Activated CD4-positive, alpha-beta T cell treated with anti-CD3 and anti-CD28 coated beads, Interleukin-2, amount 10 ng/mL, durations not matched to agents 7 days and 5 days (primary cell): ENCODE results near the gene IGF2R. TPM values are rescaled to one million over a fixed set of nuclear protein-coding genes. Genes with fewer than 3 reads are reported as not detected.

Source experiments
- CTCF ChIA-PET: fragments of 350-600 bp; sonication (Branson Sonifier 250); formaldehyde crosslinking; loops from one replicate; lab custom pipeline; 2021; ENCODE audit warnings: antibody characterized with exemption; lab: Charles Lee
- POLR2A ChIA-PET: fragments of 350-600 bp; sonication (Branson Sonifier 250); formaldehyde crosslinking; loops from one replicate; lab custom pipeline; 2021; ENCODE audit warnings: antibody characterized with exemption; lab: Charles Lee
- DNase-seq: peaks from one replicate; pipeline ENCODE4 v3.0.0-alpha.2; 2020
- H3K27ac Mint-ChIP-seq: one replicate; pipeline ENCODE4 v1.8.0; 2021; ENCODE audit warnings: mild to moderate bottlenecking, moderate library complexity, mixed read lengths
- H3K27me3 Mint-ChIP-seq: one replicate; pipeline ENCODE4 v1.8.0; 2021; ENCODE audit warnings: mixed read lengths
- H3K36me3 Mint-ChIP-seq: one replicate; pipeline ENCODE4 v1.8.0; 2021; ENCODE audit warnings: low read depth, mixed read lengths
- H3K4me1 Mint-ChIP-seq: one replicate; pipeline ENCODE4 v1.8.0; 2021; ENCODE audit warnings: mixed read lengths
- H3K4me3 Mint-ChIP-seq: one replicate; pipeline ENCODE4 v1.8.0; 2021; ENCODE audit warnings: mild to moderate bottlenecking, moderate library complexity, mixed read lengths
- H3K9me3 Mint-ChIP-seq: one replicate; pipeline ENCODE4 v1.8.0; 2021; ENCODE audit warnings: mixed read lengths
- total RNA-seq, 2 experiments: library from RNA; stranded (reverse); gene quantifications; one replicate each; pipeline ENCODE4 v1.2.3, GENCODE V29; 2021

The IGF2R gene
- total RNA-seq, 2 experiments from 2014 or later: 62.8 to 65.0 TPM

GRCh38 chr6:160093946-160094345 is 125.1 kb downstream of the IGF2R start:
- Mint-ChIP-seq H3K4me3 (no peak overlapping the region), H3K27ac (no peak overlapping the region), H3K27me3 (no peaks in the 10 kb centered on the region), H3K36me3 (peaks cover 52% of the 10 kb centered on the region), H3K9me3 (no peaks in the 10 kb centered on the region), H3K4me1 (peaks cover 6% of the 10 kb centered on the region)
- ChIA-PET CTCF (no interaction called here), POLR2A (no interaction called here)
- no peak for DNase-seq

GRCh38 chr6:160095146-160095845 is 126.4 kb downstream of the IGF2R start:
- POLR2A ChIA-PET: no interaction called here
- H3K27me3 Mint-ChIP-seq: no peaks in the 10 kb centered on the region
- H3K36me3 Mint-ChIP-seq: peaks cover 47% of the 10 kb centered on the region
- CTCF ChIA-PET: no interaction called here
- no peaks in the 10 kb centered on the region for H3K9me3 Mint-ChIP-seq
- peaks cover 11% of the 10 kb centered on the region for H3K4me1 Mint-ChIP-seq
- no peak overlapping the region for H3K27ac Mint-ChIP-seq
- no peak for DNase-seq
- no peak overlapping the region for H3K4me3 Mint-ChIP-seq

- ChIA-PET POLR2A (no interaction called here), CTCF (no interaction called here)
- Mint-ChIP-seq H3K9me3 (no peaks in the 10 kb centered on the region), H3K4me3 (no peak overlapping the region), H3K27me3 (no peaks in the 10 kb centered on the region), H3K27ac (peak overlapping the region; percentile 71), H3K36me3 (peaks cover 46% of the 10 kb centered on the region), H3K4me1 (peaks cover 20% of the 10 kb centered on the region)
- DNase-seq: no peak
Observed at GRCh38 chr6:160101277-160102205, 132.7 kb downstream of the IGF2R start.

DNA sequence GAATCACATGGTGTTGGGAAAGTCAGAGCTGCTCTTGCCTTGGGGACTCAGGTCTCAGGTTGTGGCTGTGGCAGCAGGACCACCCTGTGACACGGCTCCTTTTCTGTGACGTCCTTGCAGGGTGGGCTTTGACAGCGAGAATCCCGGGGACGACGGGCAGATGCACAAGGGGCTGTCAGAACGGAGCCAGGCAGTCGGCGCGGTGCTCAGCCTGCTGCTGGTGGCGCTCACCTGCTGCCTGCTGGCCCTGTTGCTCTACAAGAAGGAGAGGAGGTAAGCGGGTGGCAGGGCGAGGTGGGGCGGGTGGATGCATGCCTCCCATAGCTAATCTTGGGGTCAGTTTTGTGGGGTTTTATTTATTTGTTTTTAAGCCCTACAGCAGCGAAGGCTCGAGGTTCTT is 133.5 kb downstream of the IGF2R start:
- ChIA-PET CTCF (no interaction called here), POLR2A (no interaction called here)
- Mint-ChIP-seq H3K4me3 (no peak overlapping the region), H3K36me3 (peaks cover 37% of the 10 kb centered on the region), H3K9me3 (no peaks in the 10 kb centered on the region), H3K27me3 (no peaks in the 10 kb centered on the region), H3K4me1 (peaks cover 20% of the 10 kb centered on the region), H3K27ac (no peak overlapping the region)
- no peak for DNase-seq

GRCh38 chr6:160102956-160103824 is 134.3 kb downstream of the IGF2R start:
- Mint-ChIP-seq H3K4me1 (peaks cover 20% of the 10 kb centered on the region), H3K36me3 (peaks cover 37% of the 10 kb centered on the region), H3K4me3 (no peak overlapping the region), H3K27me3 (no peaks in the 10 kb centered on the region), H3K9me3 (no peaks in the 10 kb centered on the region), H3K27ac (no peak overlapping the region)
- CTCF ChIA-PET: no interaction called here
- POLR2A ChIA-PET: no interaction called here
- DNase-seq: peak; percentile 47

GRCh38 chr6:160103825-160104100 is 134.9 kb downstream of the IGF2R start:
- H3K4me3 Mint-ChIP-seq: no peak overlapping the region
- no peaks in the 10 kb centered on the region for H3K27me3 Mint-ChIP-seq
- peaks cover 34% of the 10 kb centered on the region for H3K36me3 Mint-ChIP-seq
- H3K27ac Mint-ChIP-seq: no peak overlapping the region
- H3K9me3 Mint-ChIP-seq: no peaks in the 10 kb centered on the region
- ChIA-PET POLR2A (no interaction called here), CTCF (no interaction called here)
- peaks cover 19% of the 10 kb centered on the region for H3K4me1 Mint-ChIP-seq
- no peak for DNase-seq

DNA sequence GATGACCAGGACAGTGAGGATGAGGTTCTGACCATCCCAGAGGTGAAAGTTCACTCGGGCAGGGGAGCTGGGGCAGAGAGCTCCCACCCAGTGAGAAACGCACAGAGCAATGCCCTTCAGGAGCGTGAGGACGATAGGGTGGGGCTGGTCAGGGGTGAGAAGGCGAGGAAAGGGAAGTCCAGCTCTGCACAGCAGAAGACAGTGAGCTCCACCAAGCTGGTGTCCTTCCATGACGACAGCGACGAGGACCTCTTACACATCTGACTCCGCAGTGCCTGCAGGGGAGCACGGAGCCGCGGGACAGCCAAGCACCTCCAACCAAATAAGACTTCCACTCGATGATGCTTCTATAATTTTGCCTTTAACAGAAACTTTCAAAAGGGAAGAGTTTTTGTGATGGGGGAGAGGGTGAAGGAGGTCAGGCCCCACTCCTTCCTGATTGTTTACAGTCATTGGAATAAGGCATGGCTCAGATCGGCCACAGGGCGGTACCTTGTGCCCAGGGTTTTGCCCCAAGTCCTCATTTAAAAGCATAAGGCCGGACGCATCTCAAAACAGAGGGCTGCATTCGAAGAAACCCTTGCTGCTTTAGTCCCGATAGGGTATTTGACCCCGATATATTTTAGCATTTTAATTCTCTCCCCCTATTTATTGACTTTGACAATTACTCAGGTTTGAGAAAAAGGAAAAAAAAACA is 136.1 kb downstream of the IGF2R start:
- ChIA-PET CTCF (interaction anchor here (0.7 kb wide), 1 partner anchor 57 kb away, joined by 4 read pairs; no protein-coding TSS in a partner anchor), POLR2A (no interaction called here)
- Mint-ChIP-seq H3K36me3 (peaks cover 31% of the 10 kb centered on the region), H3K4me3 (no peak overlapping the region), H3K4me1 (peaks cover 23% of the 10 kb centered on the region), H3K27ac (no peak overlapping the region), H3K27me3 (no peaks in the 10 kb centered on the region), H3K9me3 (no peaks in the 10 kb centered on the region)
- no peak for DNase-seq

DNA sequence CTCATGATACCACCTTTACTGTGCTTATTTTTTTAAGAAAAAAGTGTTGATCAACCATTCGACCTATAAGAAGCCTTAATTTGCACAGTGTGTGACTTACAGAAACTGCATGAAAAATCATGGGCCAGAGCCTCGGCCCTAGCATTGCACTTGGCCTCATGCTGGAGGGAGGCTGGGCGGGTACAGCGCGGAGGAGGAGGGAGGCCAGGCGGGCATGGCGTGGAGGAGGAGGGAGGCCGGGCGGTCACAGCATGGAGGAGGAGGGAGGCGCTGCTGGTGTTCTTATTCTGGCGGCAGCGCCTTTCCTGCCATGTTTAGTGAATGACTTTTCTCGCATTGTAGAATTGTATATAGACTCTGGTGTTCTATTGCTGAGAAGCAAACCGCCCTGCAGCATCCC is 137.1 kb downstream of the IGF2R start:
- H3K4me3 Mint-ChIP-seq: no peak overlapping the region

DNA sequence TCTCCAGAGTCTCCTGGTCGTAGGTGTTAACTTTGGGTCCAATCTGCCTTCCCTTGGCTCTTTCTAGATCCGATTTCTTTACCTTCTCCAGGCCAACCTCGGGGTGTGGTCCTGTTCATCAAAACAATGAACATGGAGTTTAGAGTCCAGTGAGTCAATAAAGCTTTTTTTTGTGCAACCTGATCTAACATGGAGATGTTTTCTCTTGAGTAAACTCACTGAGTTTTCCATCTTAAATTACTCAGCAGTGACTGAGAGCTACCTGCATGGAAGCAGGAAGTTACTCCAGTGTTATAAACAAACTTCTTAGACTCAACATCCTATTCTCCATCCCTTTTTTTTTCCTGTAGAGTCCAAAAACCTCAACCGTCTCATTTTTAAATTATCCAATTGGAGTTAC is 137.8 kb downstream of the IGF2R start:
- Mint-ChIP-seq H3K4me3 (no peak overlapping the region), H3K27me3 (no peaks in the 10 kb centered on the region), H3K27ac (no peak overlapping the region), H3K4me1 (peaks cover 21% of the 10 kb centered on the region), H3K36me3 (peaks cover 27% of the 10 kb centered on the region), H3K9me3 (no peaks in the 10 kb centered on the region)
- ChIA-PET CTCF (interaction anchor here (1.6 kb wide), 1 partner anchor 20 kb away, joined by 4 read pairs; no protein-coding TSS in a partner anchor), POLR2A (no interaction called here)
- DNase-seq: no peak

More for the DNA sequence above, 137.1 kb downstream of the IGF2R start:
- ChIA-PET CTCF (interaction anchor here (0.7 kb wide), 1 partner anchor 58 kb away, joined by 4 read pairs; no protein-coding TSS in a partner anchor), POLR2A (no interaction called here)
- H3K4me1 Mint-ChIP-seq: peaks cover 25% of the 10 kb centered on the region
- no peak overlapping the region for H3K27ac Mint-ChIP-seq
- H3K9me3 Mint-ChIP-seq: no peaks in the 10 kb centered on the region
- no peaks in the 10 kb centered on the region for H3K27me3 Mint-ChIP-seq
- H3K36me3 Mint-ChIP-seq: peaks cover 28% of the 10 kb centered on the region
- DNase-seq: no peak

DNA sequence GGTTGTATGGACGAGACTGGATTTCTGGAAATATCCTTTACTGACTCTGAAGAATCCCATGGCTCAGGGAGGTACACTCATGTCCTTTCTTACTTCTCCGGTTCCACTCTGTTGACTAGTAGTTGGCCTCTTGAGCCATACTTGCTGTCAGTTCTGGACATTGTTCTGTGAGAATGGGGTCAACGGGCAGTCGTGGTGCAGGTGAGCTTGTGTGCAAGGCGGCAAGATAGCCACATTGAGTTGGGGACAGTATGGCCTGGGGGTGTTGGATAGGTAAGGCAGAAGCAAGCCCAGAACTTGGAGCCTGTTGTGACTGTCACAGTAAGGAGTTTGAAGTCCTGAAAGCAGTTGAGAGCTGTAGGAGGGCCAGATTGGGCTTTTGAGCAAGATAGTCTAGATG is 139.2 kb downstream of the IGF2R start:
- H3K4me3 Mint-ChIP-seq: no peak overlapping the region
- POLR2A ChIA-PET: no interaction called here
- CTCF ChIA-PET: interaction anchor here (1.6 kb wide), 1 partner anchor 22 kb away, joined by 4 read pairs; no protein-coding TSS in a partner anchor
- no peaks in the 10 kb centered on the region for H3K9me3 Mint-ChIP-seq
- H3K27me3 Mint-ChIP-seq: no peaks in the 10 kb centered on the region
- peak overlapping the region; percentile 60 for H3K27ac Mint-ChIP-seq
- H3K36me3 Mint-ChIP-seq: peaks cover 27% of the 10 kb centered on the region
- peaks cover 21% of the 10 kb centered on the region for H3K4me1 Mint-ChIP-seq
- DNase-seq: no peak

- no peak for DNase-seq
- Mint-ChIP-seq H3K4me1 (peaks cover 19% of the 10 kb centered on the region), H3K36me3 (peaks cover 15% of the 10 kb centered on the region), H3K9me3 (no peaks in the 10 kb centered on the region), H3K27me3 (no peaks in the 10 kb centered on the region), H3K27ac (no peak overlapping the region), H3K4me3 (no peak overlapping the region)
- ChIA-PET CTCF (no interaction called here), POLR2A (no interaction called here)
Observed at GRCh38 chr6:160110586-160111123, 141.8 kb downstream of the IGF2R start.

DNA sequence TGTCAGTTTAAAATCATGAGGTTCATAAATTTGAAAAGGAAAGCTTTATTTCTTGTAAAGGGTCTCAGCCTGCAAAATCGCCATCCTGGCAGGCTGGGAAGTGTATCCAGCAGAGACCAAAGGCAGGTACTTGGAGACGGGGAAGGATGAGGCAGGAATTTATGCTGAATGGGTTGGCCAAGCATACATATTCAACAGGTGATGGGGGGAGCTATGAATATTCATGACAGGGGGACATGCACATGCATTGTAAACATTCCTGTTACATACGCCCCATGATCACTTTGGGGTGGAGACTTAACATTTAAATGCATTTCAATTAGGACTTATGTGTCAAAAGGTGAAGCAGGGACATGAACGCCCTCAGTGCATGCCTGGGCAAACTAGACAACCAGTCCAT is 142.9 kb downstream of the IGF2R start:
- ChIA-PET POLR2A (no interaction called here), CTCF (interaction anchor here (0.6 kb wide), 1 partner anchor 1718 kb away, joined by 3 read pairs; no protein-coding TSS in a partner anchor)
- Mint-ChIP-seq H3K4me1 (peaks cover 19% of the 10 kb centered on the region), H3K27me3 (no peaks in the 10 kb centered on the region), H3K4me3 (no peak overlapping the region), H3K9me3 (no peaks in the 10 kb centered on the region), H3K27ac (peak overlapping the region; percentile 9), H3K36me3 (peaks cover 14% of the 10 kb centered on the region)
- no peak for DNase-seq
